T-cell (primary cell): ENCODE measurements around the gene MRPL49. TPM values are rescaled to one million over a fixed set of nuclear protein-coding genes. Genes with fewer than 3 reads are reported as not detected.

ENCODE experiments used
- ATAC-seq, 4 experiments: fragments of 200-7000 bp in 3 of 4; fragments of 150-1000 bp in 1 of 4; cut with Tn5 transposase; replicated peaks in 1 of 4; 1 replicate in 3 of 4; 2 replicates in 1 of 4; pipeline ENCODE4 v1.10.0; 2021; ENCODE audit warnings: moderate library complexity in 3 of 4, mild to moderate bottlenecking in 2 of 4, moderate number of reproducible peaks in 1 of 4
- CTCF ChIA-PET, 2 donors: fragments of 300-600 bp; sonication (Branson Sonifier 250); formaldehyde crosslinking; loops; one replicate each; lab custom pipeline; 2022; ENCODE audit warnings: antibody characterized with exemption in 2 of 2; lab: Charles Lee
- POLR2A ChIA-PET, 2 donors: fragments of 300-600 bp; sonication (Branson Sonifier 250); formaldehyde crosslinking; loops; one replicate each; lab custom pipeline; 2022; ENCODE audit warnings: antibody characterized with exemption in 2 of 2; lab: Charles Lee
- DNase-seq, 35 experiments: peaks; one replicate each; pipeline versions ENCODE4 v3.0.0 to v3.0.0-alpha.2; 2013 to 2023
- H3K27ac ChIP-seq: one replicate; pipeline ENCODE4 v1.5.1; 2013; ENCODE audit warnings: low read length
- H3K27me3 ChIP-seq, 2 experiments: replicated peaks in 1 of 2; 1 replicate in 1 of 2; 2 replicates in 1 of 2; pipeline versions ENCODE4 v1.6.1 to v1.7.0; 2013; ENCODE audit warnings: low read length in 1 of 2, mixed read lengths in 1 of 2; ENCODE audit not compliant: control insufficient read depth in 2 of 2, insufficient read depth in 2 of 2; ENCODE audit errors: extremely low read depth in 1 of 2
- H3K36me3 ChIP-seq, 2 donors: 1 replicate in 1 of 2; 2 replicates in 1 of 2; pipeline versions ENCODE4 v1.6.1 to v1.7.0; 2013; ENCODE audit warnings: low read length in 1 of 2; ENCODE audit not compliant: control insufficient read depth in 2 of 2, insufficient read depth in 1 of 2; ENCODE audit errors: extremely low read depth in 1 of 2
- H3K4me1 ChIP-seq, 2 experiments: 1 replicate in 1 of 2; 2 replicates in 1 of 2; pipeline versions ENCODE4 v1.6.1 to v1.7.0; 2013; ENCODE audit warnings: low read length in 2 of 2, mixed read lengths in 1 of 2; ENCODE audit not compliant: insufficient read depth in 2 of 2, control insufficient read depth in 1 of 2; ENCODE audit errors: extremely low read depth in 1 of 2
- H3K4me3 ChIP-seq, 2 donors: 1 replicate in 1 of 2; 2 replicates in 1 of 2; pipeline versions ENCODE4 v1.5.1 to v1.7.0; 2013; ENCODE audit warnings: mild to moderate bottlenecking in 2 of 2, low read length in 1 of 2, moderate library complexity in 1 of 2; ENCODE audit not compliant: control insufficient read depth in 1 of 2; ENCODE audit errors: extremely low read depth in 1 of 2
- H3K9me3 ChIP-seq: 2 replicates; pipeline ENCODE4 v1.7.0; 2013
- H3K27ac Mint-ChIP-seq, 2 donors: one replicate each; pipeline ENCODE4 v1.8.0; 2020 to 2021; ENCODE audit warnings: mild to moderate bottlenecking in 2 of 2, mixed read lengths in 2 of 2
- H3K27me3 Mint-ChIP-seq, 2 donors: one replicate each; pipeline ENCODE4 v1.8.0; 2021 to 2022; ENCODE audit warnings: mixed read lengths in 2 of 2
- H3K36me3 Mint-ChIP-seq: one replicate; pipeline ENCODE4 v1.8.0; 2021; ENCODE audit warnings: mixed read lengths
- H3K4me1 Mint-ChIP-seq, 3 donors: one replicate each; pipeline ENCODE4 v1.8.0; 2020 to 2022; ENCODE audit warnings: mixed read lengths in 3 of 3, mild to moderate bottlenecking in 1 of 3
- H3K4me3 Mint-ChIP-seq, 3 donors: one replicate each; pipeline ENCODE4 v1.8.0; 2020 to 2022; ENCODE audit warnings: mild to moderate bottlenecking in 3 of 3, mixed read lengths in 3 of 3, moderate library complexity in 3 of 3
- H3K9me3 Mint-ChIP-seq, 3 donors: one replicate each; pipeline ENCODE4 v1.8.0; 2020 to 2022; ENCODE audit warnings: mixed read lengths in 3 of 3
- WGBS: methylation state at CpG from one replicate; pipeline ENCODE4 v1.1.5; 2013; ENCODE audit warnings: missing lambda C conversion rate; ENCODE audit not compliant: insufficient coverage; 5-methylcytosine and 5-hydroxymethylcytosine counted together
- total RNA-seq, 35 experiments: library from RNA in 6 of 35; stranded (reverse) in 6 of 35; fragments of 120-200 nt in 1 of 35; gene quantifications; one replicate each; pipeline versions ENCODE4 v1.2.1 to v1.2.4 and lab custom pipeline; 2013 to 2026

Gene MRPL49
- 10 to 100 TPM; 48.3 to 58.8 (median 55.1) TPM for total RNA-seq
- 56.7 TPM for total RNA-seq (2013)
- total RNA-seq (lab: John Stamatoyannopoulos, UW), result 52.5 to 129 (median 66.8) reads per million in 29 experiments

DNA sequence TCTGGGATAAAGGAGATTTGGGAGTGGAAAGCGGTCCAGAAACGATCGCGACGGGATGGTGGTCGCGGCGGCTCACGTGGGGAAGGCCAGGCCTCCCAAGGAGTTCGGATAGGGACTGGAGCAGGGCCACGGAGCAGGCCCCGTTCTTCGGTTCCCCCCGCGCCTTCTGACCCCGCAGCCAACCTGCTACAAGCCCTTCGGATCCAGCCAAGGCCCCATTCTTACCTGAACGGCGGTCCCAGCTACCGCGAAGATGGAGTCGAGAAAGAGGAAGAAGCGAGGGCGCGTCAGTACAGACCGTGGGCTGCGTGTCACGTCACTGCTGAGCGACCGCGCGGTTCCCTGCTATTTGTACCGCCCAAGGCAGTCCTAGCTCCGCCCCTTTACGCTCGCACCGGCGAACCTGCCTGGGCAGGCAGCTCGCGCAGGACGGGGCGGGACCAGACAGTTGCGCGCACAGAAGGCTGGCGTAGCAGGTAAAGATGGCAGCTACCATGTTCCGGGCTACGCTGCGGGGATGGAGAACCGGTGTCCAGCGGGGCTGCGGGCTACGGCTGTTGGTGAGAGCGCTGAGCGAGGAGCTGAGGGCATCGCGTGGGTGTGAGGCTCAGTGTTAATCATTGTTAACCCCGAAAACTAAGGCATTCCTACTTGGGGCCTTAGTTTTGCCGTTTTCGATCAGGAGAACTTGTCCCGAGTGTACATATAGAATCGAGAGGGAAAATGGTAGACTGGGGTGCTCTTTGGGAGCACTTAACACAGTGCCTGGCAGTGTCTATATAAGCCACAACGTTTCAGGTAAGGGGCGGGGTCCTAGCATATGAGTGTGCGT, at the start of gene MRPL49, which contains the start of gene FAU:
MRPL49 (plus strand) TSS at position 457 of the 832 bp plus-strand sequence; CDS start at position 483, 26 bp downstream.
FAU (minus strand) TSS at position 270 of the 832 bp plus-strand sequence. CDS start 321 bp downstream, outside the sequence.
- peak within 1 kb of the TSS; percentile 98 to 100 for H3K27ac Mint-ChIP-seq
- ATAC-seq (peak; percentile 81 to 84 (median 82)), DNase-seq (peak; percentile 93 to 100 (median 99))
- H3K4me1 Mint-ChIP-seq, result peaks cover 43 to 57% (median 48%) of the 10 kb centered on the region in 3 donors
- H3K27me3 ChIP-seq, result no peaks in the 10 kb centered on the region
- ChIA-PET CTCF (interaction anchor here (0.6 to 2.3 kb wide), 8 partner anchors 9 to 1137 kb away, joined by 3 to 13 read pairs (median 6); partner anchors contain the start of genes CDCA5 (in 1 of the 2) and TM7SF2 (in 1 of the 2)), POLR2A (interaction anchor here (0.6 to 2.2 kb wide), 7 partner anchors 9 to 343 kb away, joined by 3 to 12 read pairs (median 6); partner anchors contain the start of genes ARL2 (in 1 of the 2), SF1 (in 1 of the 2), SYVN1 (in 1 of the 2) and TM7SF2 (in 1 of the 2))
- peak within 1 kb of the TSS; percentile 96 to 100 (median 96) for H3K4me3 Mint-ChIP-seq
- H3K9me3 ChIP-seq, result no peaks in the 10 kb centered on the region
- peaks cover 9 to 34% of the 10 kb centered on the region in 2 experiments for H3K4me1 ChIP-seq
- under 1% methylated on average over 56 of the region's 64 CpGs for WGBS
- H3K36me3 ChIP-seq, result peaks cover 8 to 63% of the 10 kb centered on the region in 2 donors
- peak within 1 kb of the TSS; percentile 92 for H3K27ac ChIP-seq
- peaks cover 51% of the 10 kb centered on the region for H3K36me3 Mint-ChIP-seq
- H3K4me3 ChIP-seq, result peak within 1 kb of the TSS; percentile 80 to 91
- H3K9me3 Mint-ChIP-seq, result no peaks in the 10 kb centered on the region
- H3K27me3 Mint-ChIP-seq, result no peaks in the 10 kb centered on the region

GRCh38 chr11:65072631-65072966, 49.5 kb upstream of the MRPL49 start:
- H3K27me3 ChIP-seq, result no peaks in the 10 kb centered on the region
- DNase-seq, result no peak
- Mint-ChIP-seq H3K27ac (no peak overlapping the region), H3K36me3 (no peaks in the 10 kb centered on the region), H3K9me3 (no peaks in the 10 kb centered on the region), H3K4me3 (no peak overlapping the region), H3K4me1 (no peaks in the 10 kb centered on the region), H3K27me3 (no peaks in the 10 kb centered on the region)
- H3K36me3 ChIP-seq, result no peaks in the 10 kb centered on the region
- ChIA-PET CTCF (interaction anchor here in 1 of 2 donors (0.7 kb wide), 1 partner anchor 52 kb away, joined by 4 read pairs; no protein-coding TSS in a partner anchor), POLR2A (no interaction called here)
- H3K27ac ChIP-seq, result no peak overlapping the region
- no peaks in the 10 kb centered on the region for H3K9me3 ChIP-seq
- no peaks in the 10 kb centered on the region for H3K4me1 ChIP-seq
- ATAC-seq, result no peak
- WGBS, result 80% methylated on average over 1 of the region's 1 CpG
- no peak overlapping the region for H3K4me3 ChIP-seq

DNA sequence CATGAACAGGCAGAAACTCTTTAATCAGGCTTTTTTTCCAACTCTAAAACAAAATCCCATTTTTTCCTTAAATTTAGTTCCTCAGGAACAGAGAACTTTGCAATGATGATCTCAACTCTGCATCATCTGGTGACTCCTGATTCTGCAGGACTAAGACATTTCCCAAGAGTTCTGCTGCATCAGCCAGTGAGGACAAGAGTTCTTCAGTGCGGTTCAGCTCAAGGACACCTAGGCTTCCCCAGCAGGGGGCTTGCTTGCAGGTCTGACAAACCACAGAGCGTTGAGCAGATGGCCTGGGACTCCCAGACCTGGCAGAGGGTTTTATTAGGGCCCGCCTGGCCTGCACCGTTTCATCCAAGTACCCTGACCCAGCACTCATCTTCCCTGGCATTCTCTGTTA, 44.7 kb upstream of the MRPL49 start:
- POLR2A ChIA-PET, result no interaction called here
- CTCF ChIA-PET, result no interaction called here

GRCh38 chr11:65078151-65078550, 44.0 kb upstream of the MRPL49 start:
- peaks cover 6 to 16% (median 14%) of the 10 kb centered on the region in 3 donors for H3K4me1 Mint-ChIP-seq
- ChIA-PET POLR2A (no interaction called here), CTCF (no interaction called here)
- no peak overlapping the region for H3K4me3 Mint-ChIP-seq
- Histone ChIP-seq H3K27me3 (no peaks in the 10 kb centered on the region), H3K27ac (peak overlapping the region; percentile 52), H3K36me3 (no peaks in the 10 kb centered on the region), H3K4me3 (no peak overlapping the region), H3K4me1 (peaks cover 1 to 11% of the 10 kb centered on the region in 2 experiments), H3K9me3 (no peaks in the 10 kb centered on the region)
- H3K27me3 Mint-ChIP-seq, result no peaks in the 10 kb centered on the region
- ATAC-seq (peak; percentile 91 to 99 (median 98)), DNase-seq (peak; percentile 35 to 85 (median 67))
- peak overlapping the region; percentile 71 to 81 for H3K27ac Mint-ChIP-seq
- H3K9me3 Mint-ChIP-seq, result no peaks in the 10 kb centered on the region
- 80% methylated on average over 1 of the region's 3 CpGs for whole genome bisulfite sequencing
- H3K36me3 Mint-ChIP-seq, result no peaks in the 10 kb centered on the region

More for the DNA sequence above, 44.7 kb upstream of the MRPL49 start:
- ATAC-seq (no peak), DNase-seq (no peak)
- H3K36me3 Mint-ChIP-seq, result no peaks in the 10 kb centered on the region
- no peaks in the 10 kb centered on the region for H3K9me3 Mint-ChIP-seq
- Histone ChIP-seq H3K4me3 (no peak overlapping the region), H3K4me1 (peaks cover 0 to 9% of the 10 kb centered on the region in 2 experiments), H3K36me3 (no peaks in the 10 kb centered on the region), H3K27ac (no peak overlapping the region), H3K9me3 (no peaks in the 10 kb centered on the region), H3K27me3 (no peaks in the 10 kb centered on the region)
- H3K27me3 Mint-ChIP-seq, result no peaks in the 10 kb centered on the region
- no peak overlapping the region for H3K4me3 Mint-ChIP-seq
- peaks cover 6 to 10% (median 10%) of the 10 kb centered on the region in 3 donors for H3K4me1 Mint-ChIP-seq
- H3K27ac Mint-ChIP-seq, result no peak overlapping the region
- WGBS, result 88% methylated on average over 3 of the region's 4 CpGs

GRCh38 chr11:65078786-65079342, 43.3 kb upstream of the MRPL49 start:
- H3K9me3 ChIP-seq, result no peaks in the 10 kb centered on the region
- H3K4me1 ChIP-seq, result peaks cover 6 to 18% of the 10 kb centered on the region in 2 experiments
- no peaks in the 10 kb centered on the region for H3K27me3 ChIP-seq
- no peaks in the 10 kb centered on the region for H3K27me3 Mint-ChIP-seq
- POLR2A ChIA-PET, result no interaction called here
- CTCF ChIA-PET, result interaction anchor here in 1 of 2 donors (0.6 kb wide), 1 partner anchor 45 kb away, joined by 5 read pairs; no protein-coding TSS in a partner anchor
- no peak overlapping the region for H3K4me3 ChIP-seq
- WGBS, result no CpG with 5 or more reads among the region's 9 CpGs
- peak overlapping the region in 1 of 2 donors; percentile 81 for H3K27ac Mint-ChIP-seq
- no peak overlapping the region for H3K4me3 Mint-ChIP-seq
- no peaks in the 10 kb centered on the region for H3K9me3 Mint-ChIP-seq
- no peak for ATAC-seq
- no peak for DNase-seq
- no peaks in the 10 kb centered on the region for H3K36me3 Mint-ChIP-seq
- peaks cover 13 to 23% (median 19%) of the 10 kb centered on the region in 3 donors for H3K4me1 Mint-ChIP-seq
- peak overlapping the region; percentile 52 for H3K27ac ChIP-seq
- no peaks in the 10 kb centered on the region for H3K36me3 ChIP-seq
